Measurements from ENCODE around the gene COL26A1. TPM values are rescaled to one million over a fixed set of nuclear protein-coding genes. Genes with fewer than 3 reads are reported as not detected.
"Not testable (repeated sequence)": the region's sequence is repeated elsewhere in the genome, so short reads cannot be mapped to it uniquely, and the experiment has no call there.

COL26A1 gene
- polyA plus RNA-seq, 3 donors: 28.5 to 35.3 (median 34.3) TPM

- no peak for DNase-seq
Observed at GRCh38 chr7:101593556-101593955, 230.9 kb downstream of the COL26A1 start.

- DNase-seq: no peak
Observed at GRCh38 chr7:101594790-101595189, 232.1 kb downstream of the COL26A1 start.

DNA sequence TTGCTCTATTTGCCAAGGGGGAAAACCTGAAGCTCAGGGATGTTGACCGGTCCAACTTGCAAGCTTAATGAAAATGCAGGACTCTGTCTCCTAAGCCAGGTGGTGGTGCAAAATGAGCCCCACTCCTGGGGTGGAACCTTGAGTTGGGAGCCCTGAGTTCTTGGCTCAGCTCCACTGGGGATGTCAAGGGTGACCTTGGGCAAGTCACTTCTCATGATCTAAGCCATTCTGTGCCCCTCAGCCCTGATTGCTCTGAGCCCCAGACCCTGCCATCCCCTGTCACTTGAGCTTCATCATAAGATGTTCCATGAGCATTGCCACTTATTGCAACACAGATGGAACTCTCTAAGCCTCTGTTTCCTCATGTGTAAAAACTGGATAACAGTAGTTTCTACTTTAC lies 232.6 kb downstream of the COL26A1 start:
- no peak for DNase-seq

- DNase-seq: no peak
Observed at GRCh38 chr7:101595766-101596537, 233.3 kb downstream of the COL26A1 start.

DNA sequence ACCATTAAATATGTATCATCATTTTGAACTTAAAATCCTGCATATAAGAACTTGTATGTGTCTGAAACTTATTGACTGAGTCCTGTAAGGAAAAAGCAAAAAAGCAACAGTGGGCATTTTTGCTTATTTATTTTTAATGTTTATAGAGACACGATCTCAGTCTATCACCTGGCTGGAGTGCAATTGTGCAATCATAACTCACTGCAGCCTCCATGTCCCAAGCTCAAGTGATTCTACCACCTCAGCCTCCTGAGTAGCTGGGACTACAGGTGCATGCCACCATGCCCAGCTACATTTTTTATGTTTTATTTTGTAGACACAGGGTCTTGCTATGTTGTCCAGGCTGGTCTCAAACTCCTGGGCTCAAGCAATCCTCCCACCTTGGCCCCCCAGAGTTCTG lies 234.2 kb downstream of the COL26A1 start:
- DNase-seq: no peak

DNA sequence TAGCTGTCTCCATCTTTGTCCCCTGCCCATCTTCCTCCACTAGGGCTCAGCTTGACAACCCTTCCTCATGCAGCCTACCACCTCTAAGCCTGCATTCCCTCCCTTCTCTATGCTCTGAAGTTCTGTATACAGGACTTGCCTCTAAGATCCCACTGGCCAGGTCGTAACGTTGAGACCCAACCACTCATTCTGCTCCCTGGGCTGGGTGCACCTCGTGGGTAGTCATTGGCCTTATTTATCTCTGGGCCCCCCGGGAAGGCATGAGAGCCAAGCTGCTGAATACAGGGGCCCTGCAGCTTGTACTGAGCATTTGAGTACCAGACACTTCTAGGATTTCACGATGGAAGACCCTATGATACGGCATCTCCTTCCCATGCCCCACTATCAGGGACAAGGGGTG lies 235.3 kb downstream of the COL26A1 start:
- no peak for DNase-seq

GRCh38 chr7:101598422-101598985 lies 235.8 kb downstream of the COL26A1 start:
- DNase-seq: no peak

GRCh38 chr7:101598986-101599771 lies 236.5 kb downstream of the COL26A1 start:
- DNase-seq: no peak

GRCh38 chr7:101599787-101600186 lies 237.1 kb downstream of the COL26A1 start:
- DNase-seq: no peak

DNA sequence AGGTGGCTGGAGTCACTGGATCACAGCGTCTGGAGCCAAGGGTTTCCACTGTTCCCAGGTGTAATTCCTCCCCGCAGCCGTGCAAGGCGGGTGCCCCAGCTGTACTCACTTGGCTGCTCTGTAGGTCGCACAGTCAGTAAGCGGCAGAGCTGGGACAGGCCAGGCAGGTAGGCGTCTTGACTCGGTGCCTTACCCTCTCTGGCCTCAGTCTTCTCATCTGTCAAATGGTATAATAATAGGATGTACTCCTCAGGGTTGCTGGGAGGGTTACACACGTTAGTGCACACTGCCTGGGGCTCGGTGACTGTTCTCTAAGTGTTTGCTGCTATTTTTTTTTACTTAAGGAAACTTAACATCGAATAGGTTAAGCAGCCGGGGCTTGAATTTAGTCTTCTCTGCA lies 239.4 kb downstream of the COL26A1 start:
- no peak for DNase-seq

DNA sequence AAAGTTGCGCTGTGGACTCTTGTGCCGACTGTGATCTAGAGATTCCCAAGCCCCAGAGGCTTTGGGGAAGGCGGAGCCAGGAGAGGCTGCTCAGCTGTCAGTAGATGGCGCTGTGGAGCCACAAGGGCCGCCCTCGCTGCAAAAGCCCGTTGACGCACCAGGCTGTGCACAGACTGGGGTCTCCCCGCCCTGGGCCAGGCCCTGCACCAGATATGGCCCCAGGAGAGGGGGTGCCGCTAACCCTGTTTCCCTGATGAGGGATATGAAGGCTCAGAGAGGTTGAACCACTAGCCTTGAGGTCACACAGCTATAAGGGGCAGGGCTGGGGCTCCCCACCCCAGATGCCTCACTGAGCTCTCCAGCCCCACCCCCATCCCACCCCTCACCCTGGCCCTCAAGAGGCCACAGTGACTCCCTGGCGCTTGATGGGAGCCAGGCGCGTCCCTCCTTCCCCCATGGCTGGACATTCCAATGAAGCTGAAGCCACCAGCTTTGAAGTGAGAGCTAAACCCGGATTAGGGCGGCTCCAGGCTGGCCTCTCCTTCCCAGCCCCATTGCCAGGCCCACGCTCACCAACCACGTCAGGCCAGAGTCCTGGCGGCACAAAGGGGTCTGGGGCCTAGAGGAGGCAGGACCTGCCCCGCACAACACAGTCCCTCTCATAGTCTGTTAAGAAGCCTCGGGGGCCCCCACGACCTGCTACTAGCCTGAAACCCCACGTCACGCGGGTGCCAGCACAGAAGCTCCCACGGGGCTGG lies 240.0 kb downstream of the COL26A1 start:
- peak; percentile 80 for DNase-seq

DNA sequence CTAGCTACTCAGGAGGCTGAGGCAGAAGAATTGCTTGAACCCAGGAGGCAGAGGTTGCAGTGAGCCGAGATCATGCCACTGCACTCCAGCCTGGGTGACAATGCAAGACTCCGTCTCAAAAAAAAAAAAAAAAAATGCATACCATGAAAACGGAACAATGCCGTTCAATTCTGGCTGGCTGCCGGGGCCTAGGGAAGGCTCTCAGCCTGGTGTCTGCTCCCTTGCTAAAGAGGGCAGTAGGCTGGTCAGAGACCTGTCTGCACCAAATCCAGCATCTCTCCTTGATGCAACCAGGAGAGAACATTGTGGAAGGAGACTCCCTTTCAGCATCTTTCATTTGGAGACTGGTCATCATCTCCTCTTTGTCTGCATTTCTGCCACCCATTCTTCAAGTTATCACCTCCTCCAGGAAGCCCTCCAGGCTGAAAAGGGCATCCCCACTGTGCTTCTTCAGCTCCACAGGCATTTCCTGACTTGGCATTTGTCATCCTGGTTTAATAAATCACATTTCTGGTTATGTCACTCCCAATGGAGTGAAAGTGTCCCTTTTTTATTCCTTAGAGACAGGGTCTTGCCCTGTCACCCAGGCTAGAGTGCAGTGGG lies 241.8 kb downstream of the COL26A1 start:
- DNase-seq: no peak

GRCh38 chr7:101604934-101605332 lies 242.3 kb downstream of the COL26A1 start:
- DNase-seq: not testable (repeated sequence)

DNA sequence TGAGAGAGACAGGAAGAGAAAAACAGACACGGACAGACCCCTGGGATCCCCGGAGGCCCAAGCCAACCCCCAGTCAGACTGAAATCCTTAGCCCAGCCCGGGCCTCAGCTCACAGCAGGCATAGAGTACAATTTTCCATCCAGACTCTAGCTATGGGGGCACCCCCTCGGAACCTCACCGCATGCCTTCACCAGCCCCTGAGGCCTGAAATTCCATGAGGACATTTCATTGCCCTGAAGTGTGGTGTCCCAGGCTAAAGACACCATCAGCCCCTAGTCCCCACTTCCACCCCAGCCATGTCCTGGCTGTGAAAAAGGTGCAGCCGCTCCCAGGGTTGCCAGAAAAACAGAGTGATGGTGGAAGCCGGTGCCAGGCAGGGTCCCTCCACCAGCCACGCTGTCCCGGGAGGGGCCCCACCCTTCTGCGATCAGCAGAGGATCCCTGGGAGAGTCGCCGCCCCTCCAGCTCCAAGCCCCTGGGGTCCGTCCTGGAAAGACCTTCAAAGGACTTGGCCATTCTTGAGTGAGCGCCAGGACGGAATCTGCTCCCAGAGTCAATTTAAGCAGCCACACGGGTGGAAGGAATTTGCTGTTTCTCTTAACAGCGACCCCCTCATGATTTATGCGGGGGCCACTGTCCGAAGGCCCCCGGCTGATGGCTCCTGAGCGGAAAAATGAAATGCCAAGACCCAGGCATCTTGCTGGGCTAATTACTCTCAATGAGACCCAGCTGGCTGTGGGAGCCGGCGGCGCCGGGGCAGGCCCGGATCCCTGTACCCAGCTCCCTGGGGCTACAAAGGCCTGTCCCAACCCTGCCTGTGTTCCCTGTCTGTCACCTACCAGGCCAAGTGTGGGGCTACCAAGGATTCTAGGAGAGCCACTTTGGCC lies 243.2 kb downstream of the COL26A1 start:
- no peak for DNase-seq

DNA sequence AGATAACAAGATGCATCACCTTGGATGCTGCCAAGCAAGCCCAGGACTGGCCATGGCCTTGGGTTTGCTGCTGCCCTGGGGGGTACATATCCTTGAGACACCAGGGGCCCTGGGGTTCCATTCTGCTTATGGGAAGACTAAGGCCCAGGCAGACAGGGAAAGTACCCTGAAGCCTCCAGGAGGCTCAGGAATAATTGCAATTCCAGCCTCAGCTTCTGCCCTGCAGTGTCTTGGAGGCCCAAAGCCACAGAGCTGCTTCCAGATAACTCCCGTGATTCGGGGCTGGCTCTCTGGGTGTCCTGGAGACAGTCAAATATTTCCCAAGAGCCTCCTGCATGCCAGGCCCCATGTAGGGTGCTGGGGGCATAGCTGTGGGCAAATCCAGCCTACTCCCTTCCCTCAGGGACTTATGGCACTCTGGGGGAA lies 243.8 kb downstream of the COL26A1 start:
- no peak for DNase-seq

Other genes with a start within 250 kb of the COL26A1 start
- 1 to 10 TPM in 2 of 3 donors, under 1 TPM in 1; 0.86 to 1.3 (median 1.2) TPM for gene SERPINE1, start 235.8 kb upstream of the COL26A1 start, polyA plus RNA-seq (ENCODE audit: insufficient read length in 3 of 3)
- 10 to 100 TPM; 72.6 to 81.6 (median 73.3) TPM for gene AP1S1, start 208.4 kb upstream of the COL26A1 start, polyA plus RNA-seq (ENCODE audit: insufficient read length in 3 of 3)
- under 1 TPM; 0.21 to 0.36 (median 0.28) TPM for gene VGF, start 197.3 kb upstream of the COL26A1 start, polyA plus RNA-seq (ENCODE audit: insufficient read length in 3 of 3)
- under 1 TPM in 1 of 3 donors, not detected in 2; 0.25 TPM for gene NAT16, start 182.6 kb upstream of the COL26A1 start, polyA plus RNA-seq (ENCODE audit: insufficient read length in 3 of 3)
- 1 to 10 TPM in 1 of 3 donors, under 1 TPM in 2; 0.83 to 1.7 (median 0.90) TPM for gene MOGAT3, start 161.8 kb upstream of the COL26A1 start, polyA plus RNA-seq (ENCODE audit: insufficient read length in 3 of 3)
- gene PLOD3, start 145.3 kb upstream of the COL26A1 start, polyA plus RNA-seq (ENCODE audit: insufficient read length in 3 of 3): 10 to 100 TPM; 46.3 to 50.3 (median 50.1) TPM
- 10 to 100 TPM; 68.9 to 76.4 (median 72.0) TPM for gene ZNHIT1, start 144.7 kb upstream of the COL26A1 start, polyA plus RNA-seq (ENCODE audit: insufficient read length in 3 of 3)
- gene CLDN15, start 125.1 kb upstream of the COL26A1 start, polyA plus RNA-seq (ENCODE audit: insufficient read length in 3 of 3): 10 to 100 TPM; 11.1 to 16.0 (median 14.7) TPM
- gene FIS1, start 117.8 kb upstream of the COL26A1 start, polyA plus RNA-seq (ENCODE audit: insufficient read length in 3 of 3): 100 to 1,000 TPM; 160 to 176 (median 165) TPM
- gene IFT22, start 41.1 kb upstream of the COL26A1 start, polyA plus RNA-seq (ENCODE audit: insufficient read length in 3 of 3): 10 to 100 TPM; 72.0 to 73.8 (median 73.4) TPM

Measured in renal pelvis (tissue), 4 donors.